Immature natural killer cell (primary cell): Measurements from ENCODE around the gene LPCAT1. TPM values are rescaled to one million over a fixed set of nuclear protein-coding genes. Genes with fewer than 3 reads are reported as not detected.
A peak's percentile ranks its signal among the peaks of the same experiment; 100 is the strongest.

Experiments used
- DNase-seq, 3 donors: peaks; one replicate each; pipeline ENCODE4 v3.0.0; 2022; ENCODE audit warnings: mixed read lengths in 1 of 3
- H3K27ac Mint-ChIP-seq, 6 donors: one replicate each; pipeline ENCODE4 v1.8.0; 2020; ENCODE audit warnings: mixed read lengths in 6 of 6, mild to moderate bottlenecking in 5 of 6, inconsistent platforms in 4 of 6, moderate library complexity in 3 of 6
- H3K27me3 Mint-ChIP-seq, 3 donors: one replicate each; pipeline ENCODE4 v1.8.0; 2020 to 2021; ENCODE audit warnings: low read depth in 3 of 3, mild to moderate bottlenecking in 3 of 3, mixed read lengths in 3 of 3, moderate library complexity in 3 of 3, inconsistent platforms in 1 of 3
- H3K36me3 Mint-ChIP-seq, 3 donors: one replicate each; pipeline ENCODE4 v1.8.0; 2020; ENCODE audit warnings: mixed read lengths in 3 of 3, inconsistent platforms in 2 of 3, mild to moderate bottlenecking in 2 of 3
- H3K4me1 Mint-ChIP-seq, 2 donors: one replicate each; pipeline ENCODE4 v1.8.0; 2020; ENCODE audit warnings: inconsistent platforms in 2 of 2, mild to moderate bottlenecking in 2 of 2, mixed read lengths in 2 of 2, moderate library complexity in 1 of 2
- H3K4me3 Mint-ChIP-seq, 5 donors: one replicate each; pipeline ENCODE4 v1.8.0; 2020; ENCODE audit warnings: mild to moderate bottlenecking in 5 of 5, mixed read lengths in 5 of 5, inconsistent platforms in 3 of 5, moderate library complexity in 3 of 5
- H3K9me3 Mint-ChIP-seq, 6 donors: one replicate each; pipeline ENCODE4 v1.8.0; 2020; ENCODE audit warnings: mild to moderate bottlenecking in 6 of 6, mixed read lengths in 6 of 6, inconsistent platforms in 4 of 6, moderate library complexity in 3 of 6
- polyA plus RNA-seq, 3 donors: library from polyadenylated mRNA; unstranded; fragments of 300-500 nt; fragmentation: Illumina TruSeq; gene quantifications; one replicate each; pipeline ENCODE4 v1.2.3, GENCODE V29; 2021

LPCAT1 gene
- polyA plus RNA-seq, 3 donors from 2014 or later: 107 to 255 (median 144) TPM

- peak; percentile 91 to 93 (median 92) for DNase-seq
- Mint-ChIP-seq H3K36me3 (peaks cover 15 to 58% (median 25%) of the 10 kb centered on the region in 3 donors), H3K4me1 (peaks cover 96 to 99% of the 10 kb centered on the region in 2 donors), H3K27me3 (peaks cover 29 to 45% (median 42%) of the 10 kb centered on the region in 3 donors), H3K4me3 (peak overlapping the region; percentile 71 to 86 (median 82)), H3K27ac (peak overlapping the region; percentile 97 to 100 (median 98)), H3K9me3 (peaks cover 0 to 1% (median 0%) of the 10 kb centered on the region in 6 donors)
These were observed 28.8 kb downstream of the LPCAT1 start for GRCh38 chr5:1494780-1495524.

GRCh38 chr5:1493941-1494340, 29.8 kb downstream of the LPCAT1 start:
- Mint-ChIP-seq H3K9me3 (peaks cover 0 to 1% (median 0%) of the 10 kb centered on the region in 6 donors), H3K4me1 (peaks cover 90 to 99% of the 10 kb centered on the region in 2 donors), H3K27me3 (peaks cover 30 to 48% (median 42%) of the 10 kb centered on the region in 3 donors), H3K27ac (peak overlapping the region; percentile 97 to 100 (median 98)), H3K4me3 (peak overlapping the region; percentile 71 to 86 (median 82)), H3K36me3 (peaks cover 15 to 58% (median 30%) of the 10 kb centered on the region in 3 donors)
- no peak for DNase-seq

- Mint-ChIP-seq H3K27me3 (peaks cover 30 to 48% (median 39%) of the 10 kb centered on the region in 3 donors), H3K36me3 (peaks cover 12 to 57% (median 25%) of the 10 kb centered on the region in 3 donors), H3K9me3 (peaks cover 0 to 1% (median 0%) of the 10 kb centered on the region in 6 donors), H3K27ac (peak overlapping the region; percentile 97 to 100 (median 98)), H3K4me1 (peaks cover 88 to 98% of the 10 kb centered on the region in 2 donors), H3K4me3 (peak overlapping the region; percentile 71 to 86 (median 82))
- no peak for DNase-seq
These were observed 30.3 kb downstream of the LPCAT1 start for GRCh38 chr5:1493413-1493812.

GRCh38 chr5:1492757-1493156, 31.0 kb downstream of the LPCAT1 start:
- Mint-ChIP-seq H3K36me3 (peaks cover 13 to 57% (median 28%) of the 10 kb centered on the region in 3 donors), H3K27ac (peak overlapping the region; percentile 97 to 100 (median 98)), H3K4me3 (peak overlapping the region; percentile 60 to 86 (median 67)), H3K9me3 (peaks cover 0 to 1% (median 0%) of the 10 kb centered on the region in 6 donors), H3K27me3 (peaks cover 30 to 48% (median 37%) of the 10 kb centered on the region in 3 donors), H3K4me1 (peaks cover 84 to 98% of the 10 kb centered on the region in 2 donors)
- peak; percentile 76 to 78 (median 77) for DNase-seq

GRCh38 chr5:1490376-1490775, 33.4 kb downstream of the LPCAT1 start:
- H3K36me3 Mint-ChIP-seq: peaks cover 13 to 55% (median 22%) of the 10 kb centered on the region in 3 donors
- H3K4me1 Mint-ChIP-seq: peaks cover 65 to 81% of the 10 kb centered on the region in 2 donors
- H3K27me3 Mint-ChIP-seq: peaks cover 31 to 47% (median 32%) of the 10 kb centered on the region in 3 donors
- peak overlapping the region in 1 of 5 donors; percentile 14 for H3K4me3 Mint-ChIP-seq
- no peak for DNase-seq
- no peaks in the 10 kb centered on the region for H3K9me3 Mint-ChIP-seq
- peak overlapping the region; percentile 57 to 100 (median 98) for H3K27ac Mint-ChIP-seq

- H3K9me3 Mint-ChIP-seq: no peaks in the 10 kb centered on the region
- no peak for DNase-seq
- peaks cover 25 to 43% (median 26%) of the 10 kb centered on the region in 3 donors for H3K27me3 Mint-ChIP-seq
- peak overlapping the region; percentile 57 to 100 (median 94) for H3K27ac Mint-ChIP-seq
- peaks cover 62 to 75% of the 10 kb centered on the region in 2 donors for H3K4me1 Mint-ChIP-seq
- peaks cover 13 to 54% (median 21%) of the 10 kb centered on the region in 3 donors for H3K36me3 Mint-ChIP-seq
- H3K4me3 Mint-ChIP-seq: peak overlapping the region in 1 of 5 donors; percentile 67
These were observed 34.0 kb downstream of the LPCAT1 start for GRCh38 chr5:1489754-1490153.

- DNase-seq: peak in 1 of 3 donors; percentile 54
- H3K4me1 Mint-ChIP-seq: peaks cover 55 to 68% of the 10 kb centered on the region in 2 donors
- H3K9me3 Mint-ChIP-seq: no peaks in the 10 kb centered on the region
- H3K27ac Mint-ChIP-seq: peak overlapping the region; percentile 30 to 100 (median 88)
- H3K36me3 Mint-ChIP-seq: peaks cover 13 to 50% (median 21%) of the 10 kb centered on the region in 3 donors
- H3K27me3 Mint-ChIP-seq: peaks cover 19 to 38% (median 19%) of the 10 kb centered on the region in 3 donors
- H3K4me3 Mint-ChIP-seq: peak overlapping the region in 2 of 5 donors; percentile 6 to 67
These were observed 34.7 kb downstream of the LPCAT1 start for GRCh38 chr5:1488882-1489680.

GRCh38 chr5:1487079-1487764, 36.5 kb downstream of the LPCAT1 start:
- H3K4me3 Mint-ChIP-seq: no peak overlapping the region
- peak overlapping the region; percentile 35 to 76 (median 63) for H3K27ac Mint-ChIP-seq
- H3K36me3 Mint-ChIP-seq: peaks cover 4 to 47% (median 18%) of the 10 kb centered on the region in 3 donors
- DNase-seq: no peak
- H3K27me3 Mint-ChIP-seq: peaks cover 8 to 30% (median 12%) of the 10 kb centered on the region in 3 donors
- peaks cover 39 to 62% of the 10 kb centered on the region in 2 donors for H3K4me1 Mint-ChIP-seq
- no peaks in the 10 kb centered on the region for H3K9me3 Mint-ChIP-seq

- Mint-ChIP-seq H3K36me3 (peaks cover 4 to 41% (median 15%) of the 10 kb centered on the region in 3 donors), H3K4me3 (no peak overlapping the region), H3K27me3 (peaks cover 6 to 39% (median 13%) of the 10 kb centered on the region in 3 donors), H3K4me1 (peaks cover 35 to 57% of the 10 kb centered on the region in 2 donors), H3K27ac (peak overlapping the region in 2 of 6 donors; percentile 55 to 76), H3K9me3 (no peaks in the 10 kb centered on the region)
- DNase-seq: no peak
These were observed 37.5 kb downstream of the LPCAT1 start for GRCh38 chr5:1486271-1486670.

GRCh38 chr5:1485579-1486118, 38.1 kb downstream of the LPCAT1 start:
- Mint-ChIP-seq H3K4me1 (peaks cover 30 to 54% of the 10 kb centered on the region in 2 donors), H3K27ac (peak overlapping the region in 2 of 6 donors; percentile 64), H3K9me3 (no peaks in the 10 kb centered on the region), H3K4me3 (no peak overlapping the region), H3K27me3 (peaks cover 9 to 40% (median 11%) of the 10 kb centered on the region in 3 donors), H3K36me3 (peaks cover 4 to 37% (median 10%) of the 10 kb centered on the region in 3 donors)
- no peak for DNase-seq

- Mint-ChIP-seq H3K4me3 (no peak overlapping the region), H3K27ac (peak overlapping the region in 4 of 6 donors; percentile 43 to 64 (median 54)), H3K36me3 (peaks cover 4 to 40% (median 10%) of the 10 kb centered on the region in 3 donors), H3K4me1 (peaks cover 32 to 54% of the 10 kb centered on the region in 2 donors), H3K27me3 (peaks cover 12 to 46% (median 16%) of the 10 kb centered on the region in 3 donors), H3K9me3 (no peaks in the 10 kb centered on the region)
- no peak for DNase-seq
These were observed 38.8 kb downstream of the LPCAT1 start for GRCh38 chr5:1484730-1485578.
